ENCODE data around the gene RAB6D.

DNA sequence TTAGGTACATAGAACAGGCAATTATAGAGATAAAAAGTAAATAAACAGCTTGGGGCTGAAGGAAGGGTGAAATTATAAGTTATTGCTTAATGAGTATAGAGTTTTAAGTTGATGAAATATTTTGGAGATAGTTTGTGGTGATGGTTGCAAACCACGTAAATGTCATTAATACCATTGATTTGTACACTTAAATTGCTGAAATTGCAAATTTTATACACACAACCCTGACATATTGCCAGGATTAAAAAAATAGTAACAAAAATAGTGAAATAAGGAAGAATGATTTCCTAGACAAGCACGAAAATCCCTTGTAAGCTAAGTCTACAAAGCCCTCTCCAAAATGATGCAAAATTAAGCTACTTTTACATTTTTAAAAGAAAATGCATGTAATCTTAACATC, 46.2 kb upstream of the RAB6D start:
- TF ChIP-seq, protein P1, sequence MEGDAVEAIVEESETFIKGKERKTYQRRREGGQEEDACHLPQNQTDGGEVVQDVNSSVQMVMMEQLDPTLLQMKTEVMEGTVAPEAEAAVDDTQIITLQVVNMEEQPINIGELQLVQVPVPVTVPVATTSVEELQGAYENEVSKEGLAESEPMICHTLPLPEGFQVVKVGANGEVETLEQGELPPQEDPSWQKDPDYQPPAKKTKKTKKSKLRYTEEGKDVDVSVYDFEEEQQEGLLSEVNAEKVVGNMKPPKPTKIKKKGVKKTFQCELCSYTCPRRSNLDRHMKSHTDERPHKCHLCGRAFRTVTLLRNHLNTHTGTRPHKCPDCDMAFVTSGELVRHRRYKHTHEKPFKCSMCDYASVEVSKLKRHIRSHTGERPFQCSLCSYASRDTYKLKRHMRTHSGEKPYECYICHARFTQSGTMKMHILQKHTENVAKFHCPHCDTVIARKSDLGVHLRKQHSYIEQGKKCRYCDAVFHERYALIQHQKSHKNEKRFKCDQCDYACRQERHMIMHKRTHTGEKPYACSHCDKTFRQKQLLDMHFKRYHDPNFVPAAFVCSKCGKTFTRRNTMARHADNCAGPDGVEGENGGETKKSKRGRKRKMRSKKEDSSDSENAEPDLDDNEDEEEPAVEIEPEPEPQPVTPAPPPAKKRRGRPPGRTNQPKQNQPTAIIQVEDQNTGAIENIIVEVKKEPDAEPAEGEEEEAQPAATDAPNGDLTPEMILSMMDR (IDR thresholded peaks at IDR 0.05): no peak
- TF ChIP-seq POLR2A (IDR thresholded peaks at IDR 0.05): no peak

All from adrenal gland (tissue), 5 donors.